ENCODE results near the gene ARMC9. TPM values are rescaled to one million over a fixed set of nuclear protein-coding genes. Genes with fewer than 3 reads are reported as not detected.

The ARMC9 gene
- total RNA-seq, 4 donors from 2014 or later: 2.8 to 15.9 (median 6.6) TPM

GRCh38 chr2:231293163-231293562 lies 94.7 kb downstream of the ARMC9 start:
- ATAC-seq (ENCODE audit: low FRiP score): no peak

GRCh38 chr2:231294116-231294515 lies 95.7 kb downstream of the ARMC9 start:
- no peak for ATAC-seq (ENCODE audit: low FRiP score)
- no peak for TF ChIP-seq CTCF (IDR thresholded peaks at IDR 0.05)
- DNase-seq (ENCODE audit: low spot score): no peak

More at GRCh38 chr2:231293163-231293562, 94.7 kb downstream of the ARMC9 start:
- no peak for DNase-seq (ENCODE audit: low spot score)
- no peak for TF ChIP-seq CTCF (IDR thresholded peaks at IDR 0.05)

GRCh38 chr2:231294571-231295362 lies 96.3 kb downstream of the ARMC9 start:
- no peak for TF ChIP-seq CTCF (IDR thresholded peaks at IDR 0.05)
- DNase-seq (ENCODE audit: low spot score): no peak
- ATAC-seq (ENCODE audit: low FRiP score): no peak

- no peak for TF ChIP-seq CTCF (IDR thresholded peaks at IDR 0.05)
- ATAC-seq (ENCODE audit: low FRiP score) (no peak), DNase-seq (ENCODE audit: low spot score) (no peak)
Observed at GRCh38 chr2:231295363-231295655, 96.9 kb downstream of the ARMC9 start.

- no peak for DNase-seq (ENCODE audit: low spot score)
- no peak for ATAC-seq (ENCODE audit: low FRiP score)
- no peak for TF ChIP-seq CTCF (IDR thresholded peaks at IDR 0.05)
Observed at GRCh38 chr2:231296401-231296974, 98.1 kb downstream of the ARMC9 start.

- DNase-seq (ENCODE audit: low spot score): no peak
- TF ChIP-seq CTCF (IDR thresholded peaks at IDR 0.05): no peak
- ATAC-seq (ENCODE audit: low FRiP score): no peak
Observed at GRCh38 chr2:231297108-231297908, 98.9 kb downstream of the ARMC9 start.

Measured in omental fat pad (tissue), 4 donors.